Occipital lobe (tissue), 2 donors: ENCODE data around the gene GPR141. TPM values are rescaled to one million over a fixed set of nuclear protein-coding genes. Genes with fewer than 3 reads are reported as not detected.
"Not testable (repeated sequence)": the region's sequence is repeated elsewhere in the genome, so short reads cannot be mapped to it uniquely, and the experiment has no call there.

Experiments
- DNase-seq: peaks from one replicate; lab custom pipeline; 2025; lab: John Stamatoyannopoulos, UW
- total RNA-seq: library from RNA; depleted of rRNA; stranded (reverse); fragments of >200 nt; gene quantifications from one replicate; pipeline ENCODE4 v1.2.3, GENCODE V29; 2014

The GPR141 gene
- total RNA-seq, 1 donor from 2014 or later, result not detected

GRCh38 chr7:37686556-37687345 lies 3.2 kb downstream of the GPR141 start:
- no peak for DNase-seq

- no peak for DNase-seq
Observed at GRCh38 chr7:37690206-37690605, 6.6 kb downstream of the GPR141 start.

- no peak for DNase-seq
Observed at GRCh38 chr7:37694208-37695094, 10.9 kb downstream of the GPR141 start.

GRCh38 chr7:37698276-37698675 lies 14.7 kb downstream of the GPR141 start:
- DNase-seq, result no peak

- no peak for DNase-seq
Observed at GRCh38 chr7:37698782-37699181, 15.2 kb downstream of the GPR141 start.

- no peak for DNase-seq
Observed at GRCh38 chr7:37701769-37702168, 18.2 kb downstream of the GPR141 start.

- DNase-seq, result no peak
Observed at GRCh38 chr7:37703361-37703760, 19.8 kb downstream of the GPR141 start.

- not testable (repeated sequence) for DNase-seq
Observed at GRCh38 chr7:37704328-37704833, 20.8 kb downstream of the GPR141 start.

- no peak for DNase-seq
Observed at GRCh38 chr7:37705976-37706375, 22.4 kb downstream of the GPR141 start.

- DNase-seq, result no peak
Observed at GRCh38 chr7:37706804-37707203, 23.2 kb downstream of the GPR141 start.

GRCh38 chr7:37707754-37708485 lies 24.4 kb downstream of the GPR141 start:
- DNase-seq, result no peak

- DNase-seq, result no peak
Observed at GRCh38 chr7:37709631-37710509, 26.3 kb downstream of the GPR141 start.

- DNase-seq, result no peak
Observed at GRCh38 chr7:37713613-37714012, 30.0 kb downstream of the GPR141 start.

- DNase-seq, result no peak
Observed at GRCh38 chr7:37714606-37715005, 31.0 kb downstream of the GPR141 start.

- no peak for DNase-seq
Observed at GRCh38 chr7:37718585-37718984, 35.0 kb downstream of the GPR141 start.

GRCh38 chr7:37719077-37719476 lies 35.5 kb downstream of the GPR141 start:
- DNase-seq, result no peak

GRCh38 chr7:37724732-37725131 lies 41.2 kb downstream of the GPR141 start:
- DNase-seq, result no peak

GRCh38 chr7:37726016-37726415 lies 42.5 kb downstream of the GPR141 start:
- no peak for DNase-seq

- DNase-seq, result no peak
Observed at GRCh38 chr7:37728747-37729146, 45.2 kb downstream of the GPR141 start.

GRCh38 chr7:37729181-37729580 lies 45.6 kb downstream of the GPR141 start:
- DNase-seq, result no peak

GRCh38 chr7:37730501-37730900 lies 46.9 kb downstream of the GPR141 start:
- DNase-seq, result no peak
